Fibroblast of skin of back (primary cell): ENCODE data around the gene CENPN. TPM values are rescaled to one million over a fixed set of nuclear protein-coding genes. Genes with fewer than 3 reads are reported as not detected.
A peak's percentile ranks its signal among the peaks of the same experiment; 100 is the strongest.

Experiments used
- DNase-seq: peaks from one replicate; pipeline ENCODE4 v3.0.0-alpha.2; 2013
- polyA plus RNA-seq, 2 experiments: library from polyadenylated mRNA; unstranded; fragments of 120-200 nt; gene quantifications; one replicate each; pipeline ENCODE4 v1.2.1, GENCODE V29; 2013; ENCODE audit not compliant: insufficient read length in 2 of 2

The CENPN gene
- polyA plus RNA-seq (2013, experiment 1 of 2; ENCODE audit: insufficient read length): 67.1 TPM
- 13.8 TPM for polyA plus RNA-seq (2013, experiment 2 of 2; ENCODE audit: insufficient read length)

- DNase-seq: peak; percentile 99
Measured at GRCh38 chr16:81006813-81007695, at the start of gene CENPN, which contains the start of gene CMC2. CENPN (plus strand) TSS chr16:81007214; CDS start chr16:81011940, 4,726 bp downstream. CMC2 (minus strand) TSS chr16:81006885; CDS start chr16:80997394, 9,491 bp downstream.

- no peak for DNase-seq
Measured at GRCh38 chr16:80958284-80958683, 48.7 kb upstream of the CENPN start.

GRCh38 chr16:80962879-80963278 lies 44.1 kb upstream of the CENPN start:
- no peak for DNase-seq

- DNase-seq: no peak
Measured at GRCh38 chr16:80964351-80964750, 42.7 kb upstream of the CENPN start.

- DNase-seq: no peak
Measured at GRCh38 chr16:80966617-80967016, 40.4 kb upstream of the CENPN start.

GRCh38 chr16:80968386-80969113 lies 38.5 kb upstream of the CENPN start:
- DNase-seq: peak; percentile 53

GRCh38 chr16:80969114-80969484 lies 37.9 kb upstream of the CENPN start:
- no peak for DNase-seq

- no peak for DNase-seq
Measured at GRCh38 chr16:80971819-80972218, 35.2 kb upstream of the CENPN start.

GRCh38 chr16:80972611-80973010 lies 34.4 kb upstream of the CENPN start:
- no peak for DNase-seq

GRCh38 chr16:80973991-80974390 lies 33.0 kb upstream of the CENPN start:
- DNase-seq: no peak

- DNase-seq: no peak
Measured at GRCh38 chr16:80974649-80975376, 32.2 kb upstream of the CENPN start.

- no peak for DNase-seq
Measured at GRCh38 chr16:80976946-80977345, 30.1 kb upstream of the CENPN start.

GRCh38 chr16:80981103-80981502 lies 25.9 kb upstream of the CENPN start:
- DNase-seq: no peak

- no peak for DNase-seq
Measured at GRCh38 chr16:80982646-80983045, 24.4 kb upstream of the CENPN start.

GRCh38 chr16:80984124-80984892 lies 22.7 kb upstream of the CENPN start:
- DNase-seq: no peak

- DNase-seq: no peak
Measured at GRCh38 chr16:80985611-80986010, 21.4 kb upstream of the CENPN start.

- DNase-seq: no peak
Measured at GRCh38 chr16:80986557-80986956, 20.5 kb upstream of the CENPN start.

- no peak for DNase-seq
Measured at GRCh38 chr16:80988756-80989155, 18.3 kb upstream of the CENPN start.

- DNase-seq: no peak
Measured at GRCh38 chr16:80989801-80990200, 17.2 kb upstream of the CENPN start.

- DNase-seq: no peak
Measured at GRCh38 chr16:80990577-80990976, 16.4 kb upstream of the CENPN start.

GRCh38 chr16:80990978-80991377 lies 16.0 kb upstream of the CENPN start:
- DNase-seq: no peak
